Activated T-helper 1 cell treated with Interleukin-2 at 50 U/mL for 16 hours (primary cell): Measurements from ENCODE around the gene OPALIN.

Experiments used
- DNase-seq: peaks from one replicate; pipeline ENCODE4 v3.0.0-alpha.2; 2020; ENCODE audit warnings: low read depth

The OPALIN gene

GRCh38 chr10:96374004-96374403, 15.2 kb upstream of the OPALIN start:
- DNase-seq: no peak

- DNase-seq: no peak
Observed at GRCh38 chr10:96371356-96371755, 12.6 kb upstream of the OPALIN start.

GRCh38 chr10:96370584-96371157, 11.9 kb upstream of the OPALIN start:
- DNase-seq: peak; percentile 13

- no peak for DNase-seq
Observed at GRCh38 chr10:96369890-96370583, 11.2 kb upstream of the OPALIN start.

- DNase-seq: no peak
Observed at GRCh38 chr10:96368971-96369370, 10.2 kb upstream of the OPALIN start.

- DNase-seq: no peak
Observed at GRCh38 chr10:96367470-96367869, 8.7 kb upstream of the OPALIN start.

- DNase-seq: no peak
Observed at GRCh38 chr10:96366508-96366907, 7.7 kb upstream of the OPALIN start.

- DNase-seq: no peak
Observed at GRCh38 chr10:96365571-96365970, 6.8 kb upstream of the OPALIN start.

GRCh38 chr10:96360766-96361165, 2.0 kb upstream of the OPALIN start:
- DNase-seq: no peak

- no peak for DNase-seq
Observed at GRCh38 chr10:96360331-96360730, 1.5 kb upstream of the OPALIN start.

- DNase-seq: no peak
Observed at GRCh38 chr10:96359616-96360015, 814 bp upstream of the OPALIN start.

- no peak for DNase-seq
Observed at GRCh38 chr10:96357038-96357620, 1.7 kb downstream of the OPALIN start.

GRCh38 chr10:96352582-96352981, 6.2 kb downstream of the OPALIN start:
- no peak for DNase-seq

GRCh38 chr10:96352027-96352426, 6.8 kb downstream of the OPALIN start:
- DNase-seq: no peak

- no peak for DNase-seq
Observed at GRCh38 chr10:96346295-96346694, 12.5 kb downstream of the OPALIN start.

GRCh38 chr10:96345222-96345621, 13.6 kb downstream of the OPALIN start:
- no peak for DNase-seq

- no peak for DNase-seq
Observed at GRCh38 chr10:96344178-96344577, 14.6 kb downstream of the OPALIN start.

- no peak for DNase-seq
Observed at GRCh38 chr10:96342402-96342801, 16.4 kb downstream of the OPALIN start.

GRCh38 chr10:96341219-96342182, 17.3 kb downstream of the OPALIN start:
- no peak for DNase-seq

GRCh38 chr10:96339956-96340904, 18.6 kb downstream of the OPALIN start:
- no peak for DNase-seq

- DNase-seq: no peak
Observed at GRCh38 chr10:96339383-96339782, 19.4 kb downstream of the OPALIN start.
